K562 (cell line): ENCODE measurements around the gene VWA7. TPM values are rescaled to one million over a fixed set of nuclear protein-coding genes. Genes with fewer than 3 reads are reported as not detected.

ENCODE experiments used
- CHD1 ChIP-seq: fragments of 200-600 bp; sonication (generic); IDR thresholded peaks from one replicate; pipeline ENCODE4 v1.6.1; 2012; ENCODE audit warnings: mild to moderate bottlenecking, moderate library complexity, low read length, inconsistent platforms
- EP300 ChIP-seq: IDR thresholded peaks from 2 replicates; pipeline ENCODE4 v1.6.1; 2012; ENCODE audit warnings: low read length, improper control_type of control experiment
- ETV5 ChIP-seq: sonication (generic); formaldehyde crosslinking; IDR thresholded peaks from 2 replicates; pipeline ENCODE4 v1.4.0; 2020; ENCODE audit warnings: low read depth, mild to moderate bottlenecking, missing genetic modification reagents
- LEF1 ChIP-seq: fragments of 450-650 bp; IDR thresholded peaks from 2 replicates; pipeline ENCODE4 v1.6.1; 2016; ENCODE audit warnings: mild to moderate bottlenecking
- POLR2AphosphoS2 ChIP-seq: IDR thresholded peaks from 2 replicates; pipeline ENCODE4 v1.6.1; 2012; ENCODE audit warnings: low read length, improper control_type of control experiment
- POLR2AphosphoS5 ChIP-seq: IDR thresholded peaks from 2 replicates; pipeline ENCODE4 v1.6.1; 2011; ENCODE audit warnings: mild to moderate bottlenecking, low read depth, low read length, moderate library complexity; ENCODE audit not compliant: control insufficient read depth, insufficient read depth
- SP1 ChIP-seq: sonication (generic); formaldehyde crosslinking; IDR thresholded peaks from 2 replicates; pipeline ENCODE4 v1.8.1; 2022; ENCODE audit warnings: mild to moderate bottlenecking, missing genetic modification reagents
- ZBTB40 ChIP-seq, 2 experiments: fragments of 450-650 bp in 1 of 2; sonication (generic) in 1 of 2; formaldehyde crosslinking in 1 of 2; IDR thresholded peaks; 2 replicates each; pipeline versions ENCODE4 v1.7.1 to v1.9.0; 2016 to 2022; ENCODE audit warnings: inconsistent platforms in 1 of 2, mild to moderate bottlenecking in 1 of 2, missing genetic modification reagents in 1 of 2
- ZC3H8 ChIP-seq: fragments of 450-650 bp; IDR thresholded peaks from 2 replicates; pipeline ENCODE4 v1.6.1; 2017
- ZFP1 ChIP-seq: fragments of 450-650 bp; formaldehyde crosslinking; IDR thresholded peaks from 2 replicates; pipeline ENCODE4 v1.4.0; 2020; ENCODE audit warnings: mild to moderate bottlenecking, mixed read lengths
- ZNF384 ChIP-seq: IDR thresholded peaks from 2 replicates; pipeline ENCODE4 v1.6.1; 2012; ENCODE audit warnings: low read depth, low read length, improper control_type of control experiment
- polyA plus RNA-seq, 8 experiments: library from polyadenylated mRNA; depleted of rRNA in 4 of 8; stranded (reverse) in 5 of 8; unstranded in 3 of 8; fragments of >200 nt; fragmentation: Nextera tagmentation in 2 of 8; fragmentation: Illumina TruSeq in 1 of 8; extraction: Ambion mirVana in 2 of 8; extraction: Trizol in 1 of 8; gene quantifications; 2 replicates each; pipeline versions ENCODE4 v1.2.1 to v1.2.3, GENCODE V29; 2011 to 2014; ENCODE audit warnings: inconsistent platforms in 1 of 8, missing spikeins in 1 of 8
- total RNA-seq, 7 experiments: library from RNA; depleted of rRNA in 6 of 7; stranded (reverse); fragments of >200 nt in 6 of 7; fragmentation: Illumina TruSeq in 2 of 7; extraction: Trizol in 2 of 7; gene quantifications; 2 replicates each; pipeline versions ENCODE4 v1.2.1 to v1.2.3, GENCODE V29; 2011 to 2021; ENCODE audit warnings: low replicate concordance in 1 of 7
- TF ChIP-seq, protein P1 (sequence below): IDR thresholded peaks from 2 replicates; pipeline ENCODE4 v1.6.1; 2016; ENCODE audit warnings: missing genetic modification characterization, missing compliant biosample characterization
- TF ChIP-seq, protein P2 (sequence below): fragments of 450-650 bp; IDR thresholded peaks from 2 replicates; pipeline ENCODE4 v1.6.1; 2014; ENCODE audit warnings: low read depth, mild to moderate bottlenecking, moderate library complexity, borderline replicate concordance

VWA7 gene
- total and polyA plus RNA-seq, 9 of the 15 experiments (the other 6 are each of a cell fraction or from before 2014, with no cell fraction given): 0.18 to 2.9 (median 0.95) TPM

DNA sequence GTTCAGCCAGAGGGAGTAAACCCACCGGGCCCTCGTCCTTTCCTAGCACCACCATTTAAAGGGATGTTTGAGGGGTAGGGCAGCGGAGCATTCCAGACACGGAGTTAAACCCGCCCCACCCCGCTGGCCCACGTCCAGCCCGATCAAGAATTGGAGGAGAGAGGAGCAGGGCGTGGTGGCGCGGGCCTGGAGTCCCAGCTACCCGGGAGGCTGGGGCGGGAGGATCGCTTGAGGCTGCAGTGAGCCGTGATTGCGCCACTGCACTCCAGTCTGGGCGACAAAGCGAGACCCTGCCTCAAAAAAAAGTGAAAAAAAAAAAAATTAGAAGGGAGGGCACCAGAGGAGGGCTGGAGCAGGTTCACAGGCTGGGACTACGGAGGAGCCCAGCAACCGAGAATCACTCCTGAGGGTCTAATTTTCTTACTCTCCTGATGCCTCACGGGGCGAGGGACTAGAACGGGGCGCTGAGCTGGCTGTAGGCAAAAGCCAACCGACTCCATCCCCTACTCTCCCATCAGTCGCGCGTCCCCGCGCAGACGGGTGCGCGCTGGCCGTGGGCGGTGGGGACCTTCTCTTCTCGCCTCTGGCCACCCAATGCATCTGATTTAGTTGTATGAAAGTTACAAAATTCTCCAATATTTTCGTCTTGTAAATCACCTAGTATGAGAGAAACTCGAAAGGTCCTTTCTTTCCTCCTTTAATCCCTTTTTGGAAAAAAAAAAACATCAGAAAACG lies 44.3 kb upstream of the VWA7 start (continued):
- TF ChIP-seq, protein P1, sequence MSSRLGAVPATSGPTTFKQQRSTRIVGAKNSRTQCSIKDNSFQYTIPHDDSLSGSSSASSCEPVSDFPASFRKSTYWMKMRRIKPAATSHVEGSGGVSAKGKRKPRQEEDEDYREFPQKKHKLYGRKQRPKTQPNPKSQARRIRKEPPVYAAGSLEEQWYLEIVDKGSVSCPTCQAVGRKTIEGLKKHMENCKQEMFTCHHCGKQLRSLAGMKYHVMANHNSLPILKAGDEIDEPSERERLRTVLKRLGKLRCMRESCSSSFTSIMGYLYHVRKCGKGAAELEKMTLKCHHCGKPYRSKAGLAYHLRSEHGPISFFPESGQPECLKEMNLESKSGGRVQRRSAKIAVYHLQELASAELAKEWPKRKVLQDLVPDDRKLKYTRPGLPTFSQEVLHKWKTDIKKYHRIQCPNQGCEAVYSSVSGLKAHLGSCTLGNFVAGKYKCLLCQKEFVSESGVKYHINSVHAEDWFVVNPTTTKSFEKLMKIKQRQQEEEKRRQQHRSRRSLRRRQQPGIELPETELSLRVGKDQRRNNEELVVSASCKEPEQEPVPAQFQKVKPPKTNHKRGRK (tag): 0 out of 2 replicates have a peak, but pooled peaks have one; percentile 13
- TF ChIP-seq POLR2AphosphoS5 (no peak), ZFP1 (CRISPR knock-in tag) (peak; percentile 21; the same call in 1 of the 2 replicates), POLR2AphosphoS2 (no peak), ZBTB40 (IDR thresholded peaks at IDR 0.05) (no peak), ZBTB40 (CRISPR knock-in tag; IDR thresholded peaks at IDR 0.05) (no peak), CHD1 (peak; percentile 96), ZC3H8 (0 out of 2 replicates have a peak, but pooled peaks have one; percentile 84), EP300 (no peak), SP1 (CRISPR knock-in tag) (no peak; the same call in none of the 2 replicates), ZNF384 (peak; percentile 87), ETV5 (no peak), LEF1 (no peak)
- TF ChIP-seq, protein P2, sequence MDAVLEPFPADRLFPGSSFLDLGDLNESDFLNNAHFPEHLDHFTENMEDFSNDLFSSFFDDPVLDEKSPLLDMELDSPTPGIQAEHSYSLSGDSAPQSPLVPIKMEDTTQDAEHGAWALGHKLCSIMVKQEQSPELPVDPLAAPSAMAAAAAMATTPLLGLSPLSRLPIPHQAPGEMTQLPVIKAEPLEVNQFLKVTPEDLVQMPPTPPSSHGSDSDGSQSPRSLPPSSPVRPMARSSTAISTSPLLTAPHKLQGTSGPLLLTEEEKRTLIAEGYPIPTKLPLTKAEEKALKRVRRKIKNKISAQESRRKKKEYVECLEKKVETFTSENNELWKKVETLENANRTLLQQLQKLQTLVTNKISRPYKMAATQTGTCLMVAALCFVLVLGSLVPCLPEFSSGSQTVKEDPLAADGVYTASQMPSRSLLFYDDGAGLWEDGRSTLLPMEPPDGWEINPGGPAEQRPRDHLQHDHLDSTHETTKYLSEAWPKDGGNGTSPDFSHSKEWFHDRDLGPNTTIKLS: no peak
